SK-N-SH treated with all-trans-retinoic acid at 6 μM for 48 hours (cell line): ENCODE results near the gene AUTS2.

Experiments used
- BACH2 ChIP-seq: fragments of 250-450 bp; sonication (Bioruptor Pico); IDR thresholded peaks from 2 replicates; pipeline ENCODE4 v1.9.0; 2021; ENCODE audit warnings: mild to moderate bottlenecking, borderline replicate concordance
- ESRRG ChIP-seq: fragments of 250-450 bp; sonication (Bioruptor Pico); IDR thresholded peaks from 2 replicates; pipeline ENCODE4 v1.6.1; 2021; ENCODE audit warnings: mild to moderate bottlenecking
- RARB ChIP-seq: fragments of 250-450 bp; sonication (Bioruptor Pico); IDR thresholded peaks from 2 replicates; pipeline ENCODE4 v1.8.0; 2021; ENCODE audit warnings: mild to moderate bottlenecking, moderate library complexity
- ZNF70 ChIP-seq: fragments of 450-650 bp; formaldehyde crosslinking; IDR thresholded peaks from 2 replicates; pipeline ENCODE4 v1.5.0; 2020; ENCODE audit warnings: mild to moderate bottlenecking, moderate library complexity

DNA sequence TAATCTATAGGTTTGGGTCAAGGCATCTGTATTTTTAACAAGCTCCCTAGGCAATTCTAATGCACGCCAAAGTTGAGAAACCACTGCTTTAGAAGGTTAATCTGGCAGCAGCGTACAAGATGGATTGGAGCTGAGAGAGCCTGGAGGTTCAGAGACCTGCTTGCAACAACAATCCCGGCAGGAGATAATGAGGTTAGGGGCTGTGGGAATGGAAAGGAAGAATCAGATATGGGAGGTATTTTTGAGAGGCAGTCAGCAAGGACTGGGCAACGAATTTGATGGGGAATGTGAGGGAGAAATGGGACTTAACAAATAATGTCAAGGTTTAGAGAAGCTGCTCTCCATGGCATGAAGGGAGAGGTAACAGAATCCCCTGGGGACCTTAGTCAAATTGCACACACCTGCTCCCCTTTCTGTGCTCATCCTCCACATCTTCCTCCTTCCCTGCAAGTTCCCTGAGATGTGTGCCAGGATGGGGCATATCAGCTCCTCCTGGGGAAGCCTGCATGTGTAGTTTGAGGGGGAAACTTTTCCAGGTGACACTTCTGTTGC is 802.6 kb downstream of the AUTS2 start:
- TF ChIP-seq ESRRG (CRISPR knock-in tag), result no peak
- TF ChIP-seq ZNF70 (CRISPR knock-in tag), result no peak
- no peak for TF ChIP-seq RARB (CRISPR knock-in tag)
- no peak for TF ChIP-seq BACH2 (CRISPR knock-in tag)
